COLO668 (cell line): ENCODE data around the gene AUNIP.

ENCODE experiments used
- DNase-seq: peaks from one replicate; lab custom pipeline; 2025; ENCODE audit not compliant: unreplicated experiment; lab: John Stamatoyannopoulos, UW

Gene AUNIP, protein sequence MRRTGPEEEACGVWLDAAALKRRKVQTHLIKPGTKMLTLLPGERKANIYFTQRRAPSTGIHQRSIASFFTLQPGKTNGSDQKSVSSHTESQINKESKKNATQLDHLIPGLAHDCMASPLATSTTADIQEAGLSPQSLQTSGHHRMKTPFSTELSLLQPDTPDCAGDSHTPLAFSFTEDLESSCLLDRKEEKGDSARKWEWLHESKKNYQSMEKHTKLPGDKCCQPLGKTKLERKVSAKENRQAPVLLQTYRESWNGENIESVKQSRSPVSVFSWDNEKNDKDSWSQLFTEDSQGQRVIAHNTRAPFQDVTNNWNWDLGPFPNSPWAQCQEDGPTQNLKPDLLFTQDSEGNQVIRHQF

GRCh38 chr1:25858906-25859789 lies at the start of gene AUNIP:
Gene AUNIP, minus strand, starts transcription at chr1:25859457. Its CDS starts 100 bp downstream, at chr1:25859357.
- peak; percentile 98 for DNase-seq

- no peak for DNase-seq
Measured at GRCh38 chr1:25909040-25909439, 49.8 kb upstream of the AUNIP start.

DNA sequence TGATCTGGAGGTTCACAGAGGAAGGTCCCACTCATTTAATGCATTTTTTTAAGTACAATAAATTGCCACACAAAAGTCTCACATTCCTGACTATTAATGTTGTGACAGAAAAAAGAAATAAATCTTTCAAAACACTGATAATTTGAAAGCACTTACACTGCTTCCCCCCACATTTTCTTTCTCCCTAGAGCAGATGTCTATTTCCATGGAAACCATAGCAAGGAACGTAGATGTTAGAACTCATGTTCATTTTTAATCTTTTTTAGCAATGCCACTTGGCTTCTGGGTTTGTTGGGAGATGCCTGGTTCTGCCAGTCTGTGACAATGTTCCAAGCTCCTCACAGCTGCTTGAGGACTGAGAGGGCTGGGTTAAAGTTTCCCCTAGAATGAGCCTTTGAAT lies 48.9 kb upstream of the AUNIP start:
- DNase-seq: no peak

GRCh38 chr1:25907601-25908000 lies 48.3 kb upstream of the AUNIP start:
- DNase-seq: no peak

DNA sequence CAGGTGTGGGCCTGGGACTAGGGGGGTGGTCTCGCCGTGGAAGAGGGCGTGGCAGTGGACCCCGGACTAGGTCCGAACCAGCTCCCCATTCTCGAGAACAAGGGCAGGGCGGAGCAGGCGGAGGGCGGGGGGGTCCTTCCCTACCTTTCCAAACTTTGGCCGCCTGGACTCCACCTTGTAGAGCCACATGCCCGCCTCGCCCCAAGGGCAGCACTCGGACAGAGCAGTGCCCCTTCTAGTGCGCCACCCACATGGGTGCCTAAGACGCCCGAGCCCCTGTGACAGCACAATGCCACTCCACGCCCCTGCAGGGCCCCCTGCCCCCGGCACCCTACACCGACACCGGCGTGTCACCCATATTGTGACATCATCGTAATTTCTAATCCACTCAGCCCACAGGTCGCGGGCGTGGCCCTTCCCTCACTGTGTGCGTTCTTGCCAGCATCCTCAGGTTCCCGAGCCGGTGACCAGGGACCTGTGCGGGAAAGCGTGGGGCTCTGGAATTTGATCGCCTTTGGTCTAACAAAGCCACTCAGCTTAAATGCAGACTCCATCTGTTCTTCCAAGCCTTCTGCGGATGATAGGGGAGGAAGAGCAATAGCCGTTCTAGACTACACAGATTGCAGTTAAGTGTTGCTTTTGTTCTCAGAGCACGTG lies 47.5 kb upstream of the AUNIP start:
- peak; percentile 87 for DNase-seq

- peak; percentile 100 for DNase-seq
Measured at GRCh38 chr1:25905680-25906643, 46.7 kb upstream of the AUNIP start, which contains the start of gene STMN1. Gene STMN1, minus strand, starts transcription at chr1:25906419. Its CDS starts 1,743 bp downstream, at chr1:25904676.

DNA sequence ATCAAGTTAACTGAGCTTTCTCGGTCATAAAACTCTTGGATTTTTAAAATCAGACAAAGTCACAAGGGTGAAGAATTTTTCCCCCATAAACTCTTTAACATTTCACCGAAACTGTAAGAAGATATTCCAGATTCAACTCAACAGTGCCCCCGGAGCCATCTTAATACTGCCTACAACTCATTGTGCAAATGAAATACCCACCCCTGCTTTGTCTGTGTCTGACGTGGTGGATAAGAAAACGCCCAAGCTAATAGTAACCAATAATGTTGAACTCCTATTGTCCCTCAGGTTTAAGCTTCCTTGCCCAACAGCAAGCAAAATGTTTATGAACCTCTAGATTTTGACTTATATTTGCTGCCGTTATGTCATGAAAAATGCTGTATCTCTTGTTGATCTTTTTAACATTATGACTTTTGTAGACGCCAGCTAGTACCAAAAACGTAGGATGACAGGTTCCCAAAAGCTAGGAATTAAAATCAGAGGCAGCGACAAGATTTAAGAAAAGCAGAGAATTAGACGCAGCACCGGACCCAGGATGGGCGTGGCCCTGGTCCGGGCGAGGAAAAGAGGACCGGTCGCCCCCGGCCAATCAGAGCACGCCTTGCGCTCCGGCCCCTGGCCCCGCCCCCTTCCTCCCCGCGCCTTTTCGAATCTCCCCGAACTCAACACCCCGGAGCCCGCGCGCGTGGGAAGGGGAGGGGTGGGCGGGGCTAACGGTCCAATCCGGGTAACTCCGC lies 45.9 kb upstream of the AUNIP start:
- peak; percentile 100 for DNase-seq

DNA sequence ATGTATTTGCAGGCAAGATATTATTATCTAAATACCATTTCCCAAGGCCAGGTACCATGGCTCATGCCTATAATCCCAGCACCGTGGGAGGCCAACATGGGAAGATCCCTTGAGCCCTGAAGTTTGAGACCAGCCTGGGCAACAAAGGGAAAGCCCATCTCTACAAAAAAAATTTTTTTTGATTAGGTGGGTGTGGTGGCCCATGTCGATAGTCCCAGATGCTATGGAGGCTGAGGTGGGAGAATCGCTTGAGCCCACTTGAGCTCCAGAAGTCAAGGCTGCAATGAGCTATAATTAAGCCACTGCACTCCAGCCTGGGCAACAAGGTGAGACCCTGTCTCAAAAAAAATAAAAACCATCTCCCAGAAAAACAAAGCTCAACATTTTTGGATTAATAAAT lies 44.7 kb upstream of the AUNIP start:
- DNase-seq: no peak

DNA sequence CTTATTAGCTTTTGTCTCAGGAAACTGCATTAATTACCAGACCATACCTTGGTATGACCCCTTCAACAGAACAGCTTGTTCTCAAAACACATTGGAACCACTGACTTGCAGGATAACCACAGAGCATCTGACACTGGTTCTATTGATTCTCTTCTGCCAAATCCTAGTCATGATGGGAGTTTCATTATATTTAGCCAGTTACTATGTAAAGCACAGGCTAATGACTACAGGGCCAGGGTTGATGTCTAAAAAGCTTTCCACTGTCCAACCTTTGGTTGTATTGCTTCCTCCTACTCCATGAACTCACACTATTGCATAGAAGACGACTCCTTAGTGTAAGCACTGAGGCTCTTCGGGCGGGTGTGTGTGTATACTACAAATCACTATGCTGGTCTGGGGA lies 43.2 kb upstream of the AUNIP start:
- no peak for DNase-seq

DNA sequence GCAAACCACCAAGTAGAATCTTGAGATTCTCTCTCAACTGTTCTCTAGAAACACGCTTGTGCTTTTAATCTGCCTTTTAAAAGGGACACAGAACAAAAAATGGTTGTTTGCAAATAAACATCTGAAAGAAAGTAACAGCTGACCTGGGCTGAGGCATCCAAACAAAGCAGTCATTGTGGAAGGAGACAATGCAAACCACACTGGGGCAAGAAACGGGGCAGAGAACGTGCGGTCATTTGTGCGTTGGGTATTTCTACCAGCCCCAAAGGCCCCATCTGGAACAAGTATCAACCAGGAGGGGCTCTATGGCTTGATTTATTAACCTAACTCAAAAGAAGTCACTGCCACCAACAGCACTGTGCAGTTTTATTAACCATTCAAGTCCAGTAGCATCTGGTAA lies 41.0 kb upstream of the AUNIP start:
- DNase-seq: no peak

- DNase-seq: no peak
Measured at GRCh38 chr1:25899792-25900191, 40.5 kb upstream of the AUNIP start.

DNA sequence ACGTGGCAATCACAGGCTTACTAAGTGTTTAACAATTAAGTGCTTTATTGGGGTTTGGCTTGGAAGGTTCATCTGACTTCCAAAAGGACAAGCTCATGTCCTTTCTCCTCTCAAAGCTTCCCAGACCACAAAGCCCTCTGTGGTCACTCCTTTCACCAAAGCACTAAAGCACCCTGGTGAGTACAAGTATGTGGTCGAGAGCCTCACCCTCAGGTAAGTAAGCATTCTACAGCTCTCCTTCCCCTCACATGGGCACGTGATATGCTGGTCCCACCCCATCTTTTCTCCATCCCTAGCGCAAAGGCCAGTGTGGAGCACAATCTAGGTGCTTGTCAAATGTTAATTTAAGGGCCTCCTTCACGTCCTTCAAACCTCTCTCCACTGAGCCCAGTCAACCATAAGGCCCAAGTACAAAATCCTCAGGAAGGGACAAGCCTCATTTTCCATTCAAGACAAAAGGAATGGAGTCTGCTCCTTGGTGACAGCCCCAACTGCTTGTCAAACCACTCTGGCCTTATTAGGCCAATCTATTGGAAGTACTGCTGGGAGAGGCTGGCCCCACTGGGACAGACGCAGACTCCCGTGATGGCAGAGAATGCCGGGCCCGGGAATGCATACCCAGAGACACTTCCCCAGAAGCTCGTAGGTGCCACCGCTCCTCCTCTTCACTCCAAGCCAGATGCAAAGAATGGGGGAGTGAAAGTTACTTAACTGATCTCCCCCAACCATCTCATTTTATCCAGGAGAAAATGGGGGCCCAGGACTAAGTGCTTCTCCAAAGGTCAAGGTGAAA lies 39.2 kb upstream of the AUNIP start:
- no peak for DNase-seq

GRCh38 chr1:25897754-25898153 lies 38.5 kb upstream of the AUNIP start:
- DNase-seq: no peak

DNA sequence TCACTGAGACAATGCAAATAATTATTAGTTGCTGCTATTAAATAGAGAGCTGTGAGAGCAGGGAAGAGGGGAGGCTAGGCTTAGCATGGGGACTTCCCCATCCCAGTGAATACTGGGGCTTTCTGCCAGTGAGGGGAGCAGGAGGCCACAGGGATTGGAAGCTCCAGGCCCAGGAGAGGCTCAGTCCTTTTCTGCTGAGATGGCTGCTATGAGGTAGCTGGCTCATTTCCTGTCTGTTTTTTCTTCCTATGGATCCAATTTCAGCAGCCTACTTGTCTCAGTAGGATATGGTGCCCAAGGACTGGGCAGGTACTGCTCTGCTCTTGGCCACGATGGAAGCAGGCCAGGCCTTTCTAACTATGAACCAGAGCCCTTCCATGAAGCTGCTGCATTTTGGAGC lies 37.0 kb upstream of the AUNIP start:
- no peak for DNase-seq

- peak; percentile 91 for DNase-seq
Measured at GRCh38 chr1:25895365-25895990, 36.2 kb upstream of the AUNIP start.

GRCh38 chr1:25893116-25893515 lies 33.9 kb upstream of the AUNIP start:
- DNase-seq: no peak

- DNase-seq: no peak
Measured at GRCh38 chr1:25891606-25892005, 32.3 kb upstream of the AUNIP start.

DNA sequence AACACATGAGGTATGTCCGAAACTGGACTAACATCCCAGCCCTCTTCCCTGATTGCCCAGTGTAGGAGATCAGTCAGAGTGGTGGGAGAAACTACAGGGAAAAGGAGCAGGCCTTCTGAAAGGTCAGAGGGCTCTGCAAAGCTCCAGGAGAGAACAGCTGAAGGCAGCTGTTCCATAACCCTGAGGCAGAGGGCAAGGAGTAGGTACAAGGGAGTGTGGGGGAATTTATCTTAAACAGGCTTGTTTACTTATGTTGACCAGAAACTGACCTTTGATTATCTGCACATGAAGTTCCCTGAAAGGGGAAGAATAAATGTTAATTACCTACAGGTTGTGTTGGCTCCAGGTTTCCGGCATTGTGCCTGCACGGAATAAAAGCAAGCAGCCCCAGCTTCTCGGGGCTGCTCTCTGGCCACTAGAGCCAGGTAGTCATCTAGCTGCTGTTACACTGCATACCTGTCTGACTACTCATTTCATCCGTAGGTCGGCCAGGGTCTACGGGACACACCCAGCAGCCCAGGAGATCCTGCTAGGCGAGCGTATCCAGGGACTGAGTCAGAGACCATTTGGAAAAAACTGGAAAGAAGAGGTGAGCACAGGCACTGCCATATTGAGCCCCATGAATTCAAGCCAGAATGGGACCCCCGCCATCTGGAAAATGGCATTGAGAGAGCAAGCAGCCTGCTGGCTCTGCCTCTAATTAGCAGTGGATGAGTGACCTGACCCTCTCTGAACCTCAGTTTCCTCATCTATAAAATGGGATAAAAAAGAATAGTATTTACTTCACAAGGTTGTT lies 31.2 kb upstream of the AUNIP start:
- no peak for DNase-seq
